ENCODE results near the gene TRIM44. TPM values are rescaled to one million over a fixed set of nuclear protein-coding genes. Genes with fewer than 3 reads are reported as not detected.

TRIM44 gene
- total RNA-seq, 6 experiments from 2014 or later: 56.7 to 65.0 (median 60.1) TPM

DNA sequence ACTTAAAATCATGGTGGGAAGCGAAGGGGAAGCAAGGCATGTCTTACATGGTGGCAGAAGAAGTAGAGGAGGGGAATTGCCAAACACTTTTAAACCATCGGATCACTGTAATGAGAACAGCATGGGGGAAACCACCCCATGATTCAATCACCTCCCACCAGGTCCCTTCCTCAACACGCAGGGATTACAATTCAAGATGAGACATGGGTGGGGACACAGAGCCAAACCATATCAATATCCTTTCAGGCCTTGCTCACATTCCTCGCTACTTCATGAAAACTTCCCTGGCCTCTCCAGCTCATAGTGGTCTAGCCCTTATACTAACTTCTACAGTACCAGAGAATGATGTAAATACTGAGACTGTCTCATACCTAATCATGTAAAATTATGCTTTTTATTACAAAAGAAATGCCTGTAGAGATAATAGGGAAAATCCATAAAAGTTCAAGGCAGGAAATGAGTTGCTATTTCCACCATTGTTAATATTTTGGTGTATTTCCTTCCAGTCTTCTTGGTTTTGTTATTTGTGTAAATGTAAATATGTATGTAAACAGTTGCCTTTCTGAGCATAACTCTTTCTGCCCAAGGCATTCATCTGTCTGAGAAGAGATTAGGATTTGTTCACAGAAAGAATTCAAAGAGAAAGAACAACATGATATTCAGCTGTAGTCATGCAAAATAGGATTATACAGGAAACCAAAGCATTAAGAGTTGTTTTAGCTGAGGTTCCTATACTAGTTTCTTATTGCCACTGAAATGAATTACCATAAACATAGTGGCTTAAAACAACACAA, 177.0 kb downstream of the TRIM44 start:
- TF ChIP-seq, protein P1, sequence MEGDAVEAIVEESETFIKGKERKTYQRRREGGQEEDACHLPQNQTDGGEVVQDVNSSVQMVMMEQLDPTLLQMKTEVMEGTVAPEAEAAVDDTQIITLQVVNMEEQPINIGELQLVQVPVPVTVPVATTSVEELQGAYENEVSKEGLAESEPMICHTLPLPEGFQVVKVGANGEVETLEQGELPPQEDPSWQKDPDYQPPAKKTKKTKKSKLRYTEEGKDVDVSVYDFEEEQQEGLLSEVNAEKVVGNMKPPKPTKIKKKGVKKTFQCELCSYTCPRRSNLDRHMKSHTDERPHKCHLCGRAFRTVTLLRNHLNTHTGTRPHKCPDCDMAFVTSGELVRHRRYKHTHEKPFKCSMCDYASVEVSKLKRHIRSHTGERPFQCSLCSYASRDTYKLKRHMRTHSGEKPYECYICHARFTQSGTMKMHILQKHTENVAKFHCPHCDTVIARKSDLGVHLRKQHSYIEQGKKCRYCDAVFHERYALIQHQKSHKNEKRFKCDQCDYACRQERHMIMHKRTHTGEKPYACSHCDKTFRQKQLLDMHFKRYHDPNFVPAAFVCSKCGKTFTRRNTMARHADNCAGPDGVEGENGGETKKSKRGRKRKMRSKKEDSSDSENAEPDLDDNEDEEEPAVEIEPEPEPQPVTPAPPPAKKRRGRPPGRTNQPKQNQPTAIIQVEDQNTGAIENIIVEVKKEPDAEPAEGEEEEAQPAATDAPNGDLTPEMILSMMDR (IDR thresholded peaks at IDR 0.05): no peak
- H3K4me3 Mint-ChIP-seq: no peak overlapping the region

DNA sequence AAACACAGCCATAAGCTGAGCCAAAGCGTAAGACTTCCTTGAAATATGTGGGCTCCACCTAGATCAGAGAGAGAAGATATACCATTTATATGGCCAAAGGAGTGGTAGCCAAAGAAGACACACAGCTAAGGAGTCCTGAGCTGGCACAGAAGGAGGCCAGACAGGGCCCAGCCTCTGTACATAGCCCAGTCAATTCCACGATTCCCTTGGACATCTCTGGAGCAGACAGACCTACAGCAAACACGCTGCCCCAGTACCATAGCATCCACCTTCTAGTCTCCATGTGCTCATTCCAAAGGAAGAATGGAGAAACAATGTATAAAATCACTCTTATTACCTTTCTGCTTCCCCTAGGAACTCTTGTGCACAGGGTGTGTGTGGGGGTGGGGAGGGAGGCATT, 179.2 kb downstream of the TRIM44 start:
- TF ChIP-seq, protein P1 (IDR thresholded peaks at IDR 0.05): no peak
- peaks cover 4% of the 10 kb centered on the region; the same call in 1 of the 2 replicates for H3K9me3 Mint-ChIP-seq
- H3K4me1 Mint-ChIP-seq (ENCODE audit: low read depth): no peaks in the 10 kb centered on the region
- no peaks in the 10 kb centered on the region for H3K36me3 Mint-ChIP-seq (ENCODE audit: low read depth)
- H3K4me3 Mint-ChIP-seq: no peak overlapping the region
- no peak for DNase-seq
- H3K27me3 Mint-ChIP-seq (ENCODE audit: insufficient read depth): peaks cover 27% of the 10 kb centered on the region
- H3K27ac Mint-ChIP-seq: no peak overlapping the region

More for the DNA sequence above, 177.0 kb downstream of the TRIM44 start:
- Mint-ChIP-seq H3K4me1 (ENCODE audit: low read depth) (no peaks in the 10 kb centered on the region), H3K36me3 (ENCODE audit: low read depth) (no peaks in the 10 kb centered on the region), H3K27me3 (ENCODE audit: insufficient read depth) (peaks cover 15% of the 10 kb centered on the region), H3K9me3 (peaks cover 4% of the 10 kb centered on the region; the same call in 1 of the 2 replicates), H3K27ac (no peak overlapping the region)
- DNase-seq: no peak

DNA sequence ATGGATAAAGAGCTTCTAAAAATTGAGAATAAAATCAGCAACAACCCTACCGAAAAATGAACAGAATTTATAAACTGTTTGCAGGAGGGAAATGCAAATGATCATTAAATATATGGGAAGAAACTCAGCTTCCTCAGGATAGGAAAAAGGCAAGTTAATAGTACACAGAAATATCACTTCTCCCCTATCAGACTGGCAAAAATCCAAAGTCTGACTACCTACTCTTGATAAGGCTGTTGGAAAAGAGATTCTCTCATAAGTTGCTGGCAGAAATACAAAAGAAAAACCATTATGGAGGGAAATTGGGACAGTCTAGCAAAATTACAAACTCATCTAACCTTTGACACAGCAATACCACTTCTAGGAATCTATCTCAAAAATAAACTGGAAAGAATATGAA, 180.4 kb downstream of the TRIM44 start:
- Mint-ChIP-seq H3K4me1 (ENCODE audit: low read depth) (no peaks in the 10 kb centered on the region), H3K9me3 (peaks cover 4% of the 10 kb centered on the region; the same call in 1 of the 2 replicates), H3K27ac (no peak overlapping the region), H3K36me3 (ENCODE audit: low read depth) (no peaks in the 10 kb centered on the region), H3K4me3 (no peak overlapping the region), H3K27me3 (ENCODE audit: insufficient read depth) (peaks cover 31% of the 10 kb centered on the region)
- TF ChIP-seq, protein P1 (IDR thresholded peaks at IDR 0.05): no peak
- no peak for DNase-seq

DNA sequence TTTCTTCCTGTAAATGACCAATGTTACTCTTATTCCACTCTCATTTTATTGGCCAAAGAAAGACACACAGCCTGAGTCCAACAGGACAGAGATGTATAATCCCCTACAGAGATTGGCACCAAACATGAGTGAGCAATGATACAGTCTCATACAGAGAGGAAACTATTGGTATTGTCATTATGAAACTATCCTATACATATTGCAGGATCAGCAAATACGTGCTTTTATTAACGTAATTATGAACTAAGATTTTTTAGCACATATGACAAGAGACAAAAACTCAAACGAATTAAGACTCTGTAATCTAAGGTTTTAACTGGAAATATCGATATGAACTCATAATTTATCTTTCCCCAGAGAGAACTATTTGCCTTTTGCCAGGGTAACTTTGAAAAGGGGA, 182.0 kb downstream of the TRIM44 start:
- Mint-ChIP-seq H3K4me3 (no peak overlapping the region), H3K36me3 (ENCODE audit: low read depth) (no peaks in the 10 kb centered on the region), H3K27ac (no peak overlapping the region), H3K4me1 (ENCODE audit: low read depth) (no peaks in the 10 kb centered on the region), H3K9me3 (peaks cover 4% of the 10 kb centered on the region; the same call in 1 of the 2 replicates), H3K27me3 (ENCODE audit: insufficient read depth) (peaks cover 39% of the 10 kb centered on the region)
- TF ChIP-seq, protein P1 (IDR thresholded peaks at IDR 0.05): no peak
- DNase-seq: no peak

DNA sequence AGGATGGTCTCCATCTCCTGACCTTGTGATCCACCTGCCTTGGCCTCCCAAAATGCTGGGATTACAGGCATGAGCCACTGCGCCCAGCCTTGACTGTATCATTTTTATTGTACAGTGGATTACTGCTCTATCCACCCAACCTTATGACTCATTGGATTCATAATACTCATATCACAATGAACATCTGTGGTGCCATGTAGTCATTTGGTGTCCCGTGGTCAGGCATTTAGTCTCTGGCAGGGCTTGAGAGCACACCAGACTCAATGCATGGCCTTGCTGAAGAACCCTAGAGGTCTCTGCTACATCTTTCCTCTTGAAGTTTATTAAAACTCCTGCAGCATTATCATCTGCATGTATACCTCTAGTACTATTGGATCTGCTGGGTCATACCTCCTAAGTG, 183.3 kb downstream of the TRIM44 start:
- Mint-ChIP-seq H3K27ac (no peak overlapping the region), H3K4me3 (no peak overlapping the region), H3K4me1 (ENCODE audit: low read depth) (no peaks in the 10 kb centered on the region), H3K9me3 (no peaks in the 10 kb centered on the region), H3K27me3 (ENCODE audit: insufficient read depth) (peaks cover 40% of the 10 kb centered on the region), H3K36me3 (ENCODE audit: low read depth) (no peaks in the 10 kb centered on the region)
- TF ChIP-seq, protein P1 (IDR thresholded peaks at IDR 0.05): no peak
- no peak for DNase-seq

Data from HFFc6 (cell line).